ENCODE results near the gene GPER1. TPM values are rescaled to one million over a fixed set of nuclear protein-coding genes. Genes with fewer than 3 reads are reported as not detected.
A peak's percentile ranks its signal among the peaks of the same experiment; 100 is the strongest.

The GPER1 gene
- total RNA-seq, 1 donor from 2014 or later: 11.1 TPM

DNA sequence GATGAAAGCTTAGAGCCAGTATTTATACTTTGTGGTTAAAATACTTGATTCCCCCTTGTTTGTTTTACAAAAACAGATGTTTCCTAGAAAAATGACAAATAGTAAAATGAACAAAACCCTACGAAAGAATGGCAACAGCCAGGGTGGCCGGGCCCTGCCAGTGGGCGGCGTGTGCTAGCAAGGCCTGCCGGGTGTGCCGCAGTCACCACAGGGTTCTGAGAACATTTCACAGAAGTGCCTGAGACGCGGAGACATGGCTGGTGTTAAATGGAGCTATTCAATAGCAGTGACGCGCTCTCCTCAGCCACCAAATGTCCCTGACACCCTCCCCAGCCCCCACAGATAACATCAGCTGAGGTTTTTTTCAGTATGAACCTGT lies 29.1 kb upstream of the GPER1 start:
- TF ChIP-seq, protein P1, sequence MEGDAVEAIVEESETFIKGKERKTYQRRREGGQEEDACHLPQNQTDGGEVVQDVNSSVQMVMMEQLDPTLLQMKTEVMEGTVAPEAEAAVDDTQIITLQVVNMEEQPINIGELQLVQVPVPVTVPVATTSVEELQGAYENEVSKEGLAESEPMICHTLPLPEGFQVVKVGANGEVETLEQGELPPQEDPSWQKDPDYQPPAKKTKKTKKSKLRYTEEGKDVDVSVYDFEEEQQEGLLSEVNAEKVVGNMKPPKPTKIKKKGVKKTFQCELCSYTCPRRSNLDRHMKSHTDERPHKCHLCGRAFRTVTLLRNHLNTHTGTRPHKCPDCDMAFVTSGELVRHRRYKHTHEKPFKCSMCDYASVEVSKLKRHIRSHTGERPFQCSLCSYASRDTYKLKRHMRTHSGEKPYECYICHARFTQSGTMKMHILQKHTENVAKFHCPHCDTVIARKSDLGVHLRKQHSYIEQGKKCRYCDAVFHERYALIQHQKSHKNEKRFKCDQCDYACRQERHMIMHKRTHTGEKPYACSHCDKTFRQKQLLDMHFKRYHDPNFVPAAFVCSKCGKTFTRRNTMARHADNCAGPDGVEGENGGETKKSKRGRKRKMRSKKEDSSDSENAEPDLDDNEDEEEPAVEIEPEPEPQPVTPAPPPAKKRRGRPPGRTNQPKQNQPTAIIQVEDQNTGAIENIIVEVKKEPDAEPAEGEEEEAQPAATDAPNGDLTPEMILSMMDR (IDR thresholded peaks at IDR 0.05): no peak

DNA sequence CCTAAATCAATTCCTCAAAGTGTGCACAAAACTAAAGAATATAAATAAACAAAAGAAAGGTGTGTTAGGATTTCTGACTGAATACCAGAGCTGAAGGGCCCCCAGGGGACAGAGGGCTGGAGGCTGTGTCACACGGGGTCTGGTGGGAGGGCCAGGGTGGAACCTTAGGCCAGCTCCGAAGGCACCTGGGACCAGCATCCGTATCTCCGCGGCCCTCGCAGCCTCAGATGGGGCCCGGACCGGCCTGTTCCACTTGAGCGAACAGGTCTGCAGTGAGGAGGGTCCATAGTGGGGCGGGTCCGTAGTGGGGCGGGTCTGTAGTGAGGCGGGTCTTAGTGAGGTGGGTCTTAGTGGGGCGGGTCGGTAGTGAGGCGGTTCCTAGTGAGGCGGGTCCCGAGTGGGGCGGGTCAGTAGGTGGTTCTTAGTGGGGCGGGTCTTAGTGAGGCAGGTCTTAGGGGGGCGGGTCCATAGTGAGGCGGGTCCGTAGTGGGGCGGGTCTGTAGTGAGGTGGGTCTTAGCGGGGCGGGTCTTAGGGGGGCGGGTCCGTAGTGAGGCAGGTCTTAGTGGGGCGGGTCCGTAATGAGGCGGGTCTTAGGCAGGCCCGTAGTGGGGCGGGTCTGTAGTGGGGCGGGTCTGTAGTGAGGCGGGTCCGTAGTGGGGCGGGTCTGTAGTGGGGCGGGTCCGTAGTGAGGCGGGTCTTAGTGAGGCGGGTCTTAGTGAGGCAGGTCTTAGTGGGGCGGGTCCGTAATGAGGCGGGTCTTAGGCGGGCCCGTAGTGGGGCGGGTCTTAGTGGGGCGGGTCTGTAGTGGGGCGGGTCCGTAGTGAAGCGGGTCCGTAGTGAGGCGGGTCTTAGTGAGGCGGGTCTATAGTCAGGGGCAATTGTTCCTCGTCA lies 28.5 kb upstream of the GPER1 start:
- peak overlapping the region; percentile 75 for H3K27ac ChIP-seq
- no peaks in the 10 kb centered on the region for H3K27me3 ChIP-seq
- intact Hi-C loops (cut with DNase I): loop anchor here (5.0 kb wide), 1 partner anchor 67 kb away; no protein-coding TSS in a partner anchor
- H3K4me1 ChIP-seq: peaks cover 31% of the 10 kb centered on the region
- TF ChIP-seq, protein P1 (IDR thresholded peaks at IDR 0.05): no peak
- DNase-seq: peak; percentile 84
- H3K9me3 ChIP-seq: no peaks in the 10 kb centered on the region
- peaks cover 5% of the 10 kb centered on the region for H3K36me3 ChIP-seq
- peak; percentile 66 for ATAC-seq
- H3K4me3 ChIP-seq: no peak overlapping the region

More for the DNA sequence above, 29.1 kb upstream of the GPER1 start:
- Histone ChIP-seq H3K4me1 (peaks cover 37% of the 10 kb centered on the region), H3K36me3 (peaks cover 5% of the 10 kb centered on the region), H3K27ac (peak overlapping the region; percentile 47), H3K27me3 (no peaks in the 10 kb centered on the region), H3K4me3 (no peak overlapping the region), H3K9me3 (no peaks in the 10 kb centered on the region)
- intact Hi-C loops (cut with DNase I): no loop called here
- ATAC-seq (no peak), DNase-seq (no peak)

DNA sequence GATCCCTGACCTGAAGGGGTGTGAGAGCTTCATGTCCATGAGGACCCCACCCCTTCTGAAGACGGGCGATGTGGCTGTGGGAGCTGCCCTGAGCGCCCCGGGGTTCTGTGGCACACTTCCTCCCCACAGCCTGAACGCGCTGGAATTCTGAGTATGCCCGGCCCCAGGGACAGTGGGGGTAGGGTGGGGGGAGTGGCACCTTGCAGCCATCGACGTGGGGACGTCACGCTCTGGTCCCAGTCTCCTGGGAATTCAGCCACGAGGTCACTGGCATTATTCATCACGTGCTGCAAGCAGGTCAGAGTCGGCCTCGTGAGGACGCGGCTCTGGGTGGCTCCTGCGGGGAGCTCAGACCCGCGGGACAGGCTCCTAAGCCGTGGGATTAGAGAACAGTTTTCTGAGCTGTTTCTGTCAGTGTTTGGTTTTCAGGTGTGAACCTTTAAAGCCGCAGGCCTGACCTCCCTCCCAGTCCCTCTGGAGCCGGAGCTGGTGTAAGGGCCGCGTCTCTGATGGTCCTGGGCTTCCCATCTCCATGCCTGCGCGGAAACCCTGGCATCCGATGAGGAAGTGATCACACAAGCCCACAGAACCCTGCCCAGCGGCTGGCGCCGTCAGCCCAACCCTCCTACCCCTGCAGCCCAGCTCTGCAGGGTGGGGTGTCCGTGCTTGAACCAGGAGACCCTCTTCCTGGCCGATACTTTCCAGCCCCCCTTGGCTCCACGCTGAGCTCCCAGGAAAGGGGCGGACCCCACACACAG lies 27.4 kb upstream of the GPER1 start:
- H3K9me3 ChIP-seq: no peaks in the 10 kb centered on the region
- peak overlapping the region; percentile 75 for H3K27ac ChIP-seq
- H3K4me1 ChIP-seq: peaks cover 23% of the 10 kb centered on the region
- H3K36me3 ChIP-seq: peaks cover 5% of the 10 kb centered on the region
- peak; percentile 75 for DNase-seq
- ATAC-seq: peak; percentile 32
- no peaks in the 10 kb centered on the region for H3K27me3 ChIP-seq
- peak overlapping the region; percentile 21 for H3K4me3 ChIP-seq
- intact Hi-C loops (cut with DNase I): loop anchor here (5.0 kb wide), 1 partner anchor 68 kb away; no protein-coding TSS in a partner anchor
- TF ChIP-seq, protein P1 (IDR thresholded peaks at IDR 0.05): no peak

DNA sequence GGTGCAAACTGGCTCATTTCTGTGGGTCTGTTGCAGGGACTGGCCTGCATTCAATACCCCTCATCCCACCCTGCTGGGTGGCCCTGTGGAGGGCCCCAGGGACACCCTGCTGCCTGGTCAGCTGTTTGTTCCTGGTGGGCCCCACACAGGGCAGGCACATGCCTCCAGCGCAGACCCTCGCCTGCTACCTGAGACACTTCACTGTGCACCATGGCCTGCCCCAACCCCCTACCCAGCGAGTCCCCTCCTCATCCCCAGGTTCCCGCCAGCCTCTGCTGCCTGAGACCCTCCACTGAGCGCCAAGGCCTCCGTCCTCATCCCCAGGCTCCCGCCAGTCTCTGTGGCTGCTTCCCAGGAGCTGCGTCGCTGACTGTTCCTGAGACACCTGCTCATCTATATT lies 26.7 kb upstream of the GPER1 start:
- Histone ChIP-seq H3K27ac (peak overlapping the region; percentile 75), H3K9me3 (no peaks in the 10 kb centered on the region), H3K4me1 (peaks cover 22% of the 10 kb centered on the region), H3K27me3 (no peaks in the 10 kb centered on the region), H3K4me3 (no peak overlapping the region), H3K36me3 (peaks cover 5% of the 10 kb centered on the region)
- TF ChIP-seq, protein P1 (IDR thresholded peaks at IDR 0.05): no peak
- intact Hi-C loops (cut with DNase I): loop anchor here (5.0 kb wide), 1 partner anchor 69 kb away; no protein-coding TSS in a partner anchor
- DNase-seq (no peak), ATAC-seq (no peak)

DNA sequence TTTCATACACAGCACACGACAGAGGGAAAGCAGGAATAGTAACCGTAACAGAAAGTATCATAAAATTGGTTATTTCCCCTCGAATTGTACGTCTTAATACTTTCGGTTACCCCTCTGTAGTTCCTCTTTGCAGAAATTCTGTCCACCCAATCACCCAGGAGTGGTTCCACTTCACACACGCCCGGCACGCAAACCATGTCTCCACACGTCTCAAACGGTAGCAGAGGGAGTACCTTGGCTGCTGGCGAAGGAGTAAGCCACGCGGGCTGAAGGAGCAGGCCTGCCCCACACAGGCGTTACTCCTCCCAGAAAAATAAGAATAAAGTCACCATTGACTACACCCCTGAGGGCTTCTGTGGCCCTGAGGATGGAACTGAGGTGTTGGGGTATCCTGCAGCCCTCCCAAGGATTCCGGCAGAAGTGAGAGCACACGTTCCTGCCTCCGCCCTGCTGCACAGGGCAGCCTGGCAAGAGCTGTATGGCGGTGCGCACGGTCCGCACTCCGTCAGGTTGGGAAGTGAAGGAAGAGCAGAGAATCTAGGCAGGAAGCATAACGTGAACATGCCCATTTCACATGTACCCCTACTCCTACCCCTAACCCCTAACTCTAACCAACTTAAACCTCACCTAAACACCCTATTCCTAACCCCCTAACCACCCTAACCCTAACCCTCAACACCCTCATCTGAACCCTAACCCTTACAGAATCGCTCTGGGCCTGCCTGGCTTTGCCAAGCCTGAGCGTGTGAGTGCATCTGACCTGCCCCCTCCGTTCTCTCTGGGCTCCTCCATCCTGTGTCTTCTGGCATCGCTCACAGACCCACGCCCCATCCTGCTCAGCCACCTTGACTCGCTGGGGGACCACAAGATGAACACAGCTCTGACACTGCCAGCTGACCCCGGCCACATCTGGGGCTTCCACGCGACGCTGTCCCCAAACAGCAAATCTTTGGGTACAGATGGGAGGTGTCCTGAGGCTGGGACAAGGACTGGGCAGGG lies 25.3 kb upstream of the GPER1 start:
- TF ChIP-seq, protein P1 (IDR thresholded peaks at IDR 0.05): no peak
- no peaks in the 10 kb centered on the region for H3K27me3 ChIP-seq
- no peak for DNase-seq
- H3K27ac ChIP-seq: no peak overlapping the region
- H3K4me3 ChIP-seq: no peak overlapping the region
- no peaks in the 10 kb centered on the region for H3K9me3 ChIP-seq
- H3K36me3 ChIP-seq: peaks cover 3% of the 10 kb centered on the region
- intact Hi-C loops (cut with DNase I): loop anchor here (5.0 kb wide), 1 partner anchor 70 kb away; no protein-coding TSS in a partner anchor
- no peak for ATAC-seq
- peaks cover 20% of the 10 kb centered on the region for H3K4me1 ChIP-seq

All from upper lobe of right lung (tissue), 1 donor.